ENCODE measurements around the gene SPACA5.
"Not testable (repeated sequence)": the region's sequence is repeated elsewhere in the genome, so short reads cannot be mapped to it uniquely, and the experiment has no call there.

The SPACA5 gene

GRCh38 chrX:48022100-48022499 lies 15.3 kb downstream of the SPACA5 start:
- DNase-seq = no peak

DNA sequence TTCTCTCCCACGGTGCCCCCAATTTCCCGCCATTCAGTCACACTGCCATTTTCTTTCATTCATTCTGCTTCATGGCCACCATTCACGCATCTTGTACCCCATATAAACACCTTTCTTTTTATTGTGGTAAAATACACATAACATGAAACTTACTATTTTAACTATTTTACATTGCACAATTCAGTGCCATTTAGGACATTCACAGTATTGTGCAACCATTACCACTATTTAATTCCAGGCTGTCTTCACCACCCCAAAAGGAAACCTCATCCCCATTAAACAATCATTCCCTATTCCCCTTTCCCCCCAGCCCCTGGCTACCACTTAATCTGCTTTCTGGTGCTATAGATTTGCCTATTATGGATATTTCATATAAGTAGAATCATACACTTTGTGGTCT lies 15.9 kb downstream of the SPACA5 start:
- no peak for DNase-seq

DNA sequence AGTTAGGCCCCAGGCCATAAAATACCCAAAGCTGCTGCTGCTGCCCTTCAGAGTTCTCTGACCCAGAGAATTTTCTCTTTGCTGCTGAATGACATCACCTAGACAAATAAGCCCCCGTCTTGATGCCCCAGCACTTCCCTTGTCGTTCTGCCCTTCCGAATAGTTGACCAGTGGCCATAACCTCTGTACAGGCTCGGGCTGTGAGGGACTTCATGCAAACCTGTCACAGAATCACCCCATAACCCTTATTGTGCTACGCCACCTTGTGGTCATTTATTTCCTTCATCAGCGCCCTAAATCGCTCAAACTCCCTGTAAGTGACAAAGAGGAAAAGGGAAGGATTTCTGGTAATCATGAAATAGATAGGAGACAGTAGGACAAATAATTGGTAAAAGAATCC lies 18.8 kb downstream of the SPACA5 start:
- DNase-seq = peak; percentile 75

DNA sequence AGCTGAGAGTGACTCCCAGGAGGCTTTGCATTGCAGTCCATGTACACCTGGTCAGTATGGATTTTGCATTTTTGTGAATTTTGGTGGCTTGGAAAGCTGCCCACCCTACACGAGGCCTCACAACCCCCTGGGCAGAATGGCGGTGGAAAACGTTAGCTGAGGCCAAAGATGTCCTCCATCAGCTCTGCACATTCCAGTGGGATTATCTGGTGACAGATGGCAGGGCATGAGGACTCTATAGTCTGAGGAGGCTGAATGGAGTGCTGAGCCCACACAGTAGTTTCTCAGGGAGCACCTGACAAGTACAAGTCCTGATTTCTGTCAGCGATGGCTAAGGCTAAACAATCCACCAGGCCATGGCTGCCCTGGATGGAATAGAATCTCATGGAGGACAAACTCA lies 20.8 kb downstream of the SPACA5 start:
- DNase-seq = not testable (repeated sequence)

DNA sequence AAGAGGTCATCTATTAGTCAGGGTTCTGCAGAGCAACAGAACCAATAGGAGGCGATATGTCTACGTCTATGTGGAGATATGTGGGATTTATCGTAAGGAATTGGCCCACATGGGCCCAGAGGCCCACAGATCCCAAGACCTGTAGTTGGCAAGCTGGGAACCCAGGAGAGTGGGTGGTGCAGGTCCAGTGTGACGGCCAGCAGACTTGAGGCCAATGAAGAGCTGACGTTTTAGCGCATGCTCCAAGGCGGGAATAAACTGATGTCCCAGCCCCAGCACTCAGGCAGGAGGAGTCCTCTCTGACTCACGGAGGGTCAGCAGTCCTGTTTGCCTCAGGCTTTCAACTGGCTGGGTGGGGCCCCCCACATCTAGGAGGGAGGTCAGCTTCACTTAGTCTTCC lies 21.3 kb downstream of the SPACA5 start:
- no peak for DNase-seq

GRCh38 chrX:48030237-48030636 lies 23.4 kb downstream of the SPACA5 start:
- DNase-seq = no peak

DNA sequence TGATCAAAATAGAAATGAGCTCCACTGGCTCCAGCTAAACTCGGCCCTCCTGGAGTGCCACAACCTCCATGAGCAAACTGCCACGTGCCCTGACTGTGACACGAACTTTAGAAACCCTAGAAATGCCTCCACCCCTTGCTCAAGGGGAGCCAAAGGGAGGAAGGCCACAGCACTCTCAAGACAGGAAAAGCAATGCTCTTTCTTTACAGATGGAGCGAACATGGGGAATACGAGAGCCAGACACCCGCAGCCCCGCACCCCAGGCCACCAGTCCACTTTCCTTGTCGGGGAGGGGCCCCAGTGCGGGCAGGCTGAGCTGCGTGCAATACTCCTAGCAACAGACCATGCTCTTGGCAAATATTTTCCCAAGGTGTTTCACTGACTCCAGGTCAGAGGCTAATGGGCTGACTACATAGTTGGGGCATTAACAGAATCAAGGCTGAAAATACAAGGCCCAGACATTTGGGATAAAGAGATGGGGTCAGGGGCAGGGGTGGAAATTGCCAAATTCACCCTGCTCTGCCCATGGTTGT lies 23.9 kb downstream of the SPACA5 start:
- not testable (repeated sequence) for DNase-seq

- DNase-seq = no peak
These were observed 29.1 kb downstream of the SPACA5 start for GRCh38 chrX:48035891-48036290.

DNA sequence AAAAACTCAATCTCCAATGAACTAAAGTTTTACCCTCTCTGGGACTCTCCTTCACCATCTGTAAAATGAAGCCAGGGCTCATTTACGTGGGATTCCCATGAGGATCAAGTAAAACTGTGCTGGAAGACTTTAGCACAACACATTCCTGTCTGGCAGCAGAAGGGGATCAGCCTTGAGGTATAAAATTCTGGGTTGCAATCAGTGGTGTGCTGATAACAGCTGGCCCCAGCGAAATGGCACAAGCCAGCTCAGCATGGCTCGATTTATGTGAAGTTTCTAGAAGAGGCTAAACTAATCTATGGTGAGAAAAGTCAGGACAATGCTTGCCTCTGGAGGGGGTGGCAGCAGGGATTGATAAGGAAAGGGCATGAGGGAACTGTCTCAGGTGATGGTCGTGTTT lies 36.3 kb downstream of the SPACA5 start:
- no peak for DNase-seq

DNA sequence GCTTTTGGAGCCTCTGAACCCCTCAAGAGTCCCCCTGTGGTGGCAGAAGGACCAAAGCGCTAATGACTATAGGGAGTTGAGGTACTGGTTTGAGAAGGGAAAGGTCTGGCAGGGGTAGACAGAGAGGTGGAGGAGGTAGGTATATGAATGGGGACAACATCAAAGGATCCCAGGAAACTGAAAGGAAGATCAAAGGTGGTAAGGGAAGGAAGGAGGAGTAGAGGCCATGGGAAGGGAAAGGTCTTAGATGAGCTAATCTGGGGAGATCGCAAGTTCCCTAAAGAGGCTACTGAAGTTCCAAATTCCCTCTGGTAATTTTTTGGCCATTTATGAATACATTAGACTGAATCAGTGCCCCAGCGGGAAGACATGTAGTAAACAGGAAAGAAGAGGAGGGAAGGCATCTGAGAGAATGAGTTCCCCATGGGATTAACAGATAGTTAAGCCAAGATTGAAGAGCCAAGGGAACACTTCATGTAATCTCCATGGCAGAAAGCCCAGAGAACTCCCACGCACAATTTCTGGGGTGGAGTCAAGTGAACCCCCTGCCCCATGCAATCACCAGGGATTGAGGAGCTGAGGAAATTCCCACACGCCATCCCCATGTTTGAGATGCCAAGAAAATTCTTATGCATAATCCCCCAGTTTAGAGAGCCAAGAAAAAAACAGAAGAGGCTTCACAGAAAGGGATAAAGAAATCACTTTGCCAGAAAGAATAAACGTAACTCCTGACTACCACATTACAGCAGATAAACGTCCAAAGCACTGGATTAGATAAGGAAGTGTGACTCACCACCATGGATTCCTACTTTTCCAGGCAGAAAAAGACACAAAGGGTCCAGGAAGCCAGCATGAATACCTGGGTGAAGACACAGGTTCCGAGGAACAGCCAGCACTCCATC lies 38.9 kb downstream of the SPACA5 start:
- no peak for DNase-seq

DNA sequence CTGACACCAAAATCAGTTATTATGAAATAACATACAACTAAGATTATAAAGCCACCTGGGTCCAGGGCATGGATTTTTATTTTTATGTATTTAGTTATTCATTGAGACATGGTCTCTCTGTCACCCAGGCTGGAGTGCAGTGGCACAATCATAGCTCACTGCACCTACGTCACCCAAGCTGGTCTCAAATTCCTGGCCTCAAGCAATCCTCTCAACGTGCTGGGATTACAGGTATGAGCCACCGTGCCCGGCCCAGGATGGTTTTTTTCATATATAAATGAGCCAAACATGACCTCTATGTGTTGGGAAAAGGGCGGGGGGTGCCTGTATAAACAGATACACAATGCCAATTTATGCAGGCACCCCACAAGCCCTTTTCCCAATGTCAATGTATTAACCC lies 40.1 kb downstream of the SPACA5 start:
- DNase-seq = no peak

GRCh38 chrX:48058621-48059295 lies 52.0 kb downstream of the SPACA5 start:
- no peak for DNase-seq

DNA sequence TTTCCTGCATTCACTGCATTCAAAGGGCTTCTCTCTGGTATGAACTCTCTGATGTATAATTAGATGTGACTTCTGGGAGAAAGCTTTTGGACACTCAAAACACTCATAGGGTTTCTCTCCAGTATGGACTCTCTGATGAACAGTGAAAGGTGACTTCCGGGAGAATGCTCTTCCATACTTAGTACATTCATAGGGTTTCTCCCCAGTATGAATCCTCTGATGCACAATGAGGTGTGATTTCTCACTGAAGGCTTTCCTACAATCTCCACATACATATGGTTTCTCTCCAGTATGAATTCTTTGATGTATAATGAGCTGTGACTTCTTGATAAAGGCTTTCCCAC lies 52.5 kb downstream of the SPACA5 start:
- DNase-seq = no peak
